ENCODE measurements around the gene RIOK3.

The RIOK3 gene

GRCh38 chr18:23437357-23438045, 15.6 kb upstream of the RIOK3 start (continued):
- TF ChIP-seq PRDM10 (tag by site-specific recombination; IDR thresholded peaks at IDR 0.05) (peak; percentile 93), EGR2 (tag by site-specific recombination; IDR thresholded peaks at IDR 0.05; ENCODE audit: low read depth) (peak; percentile 87), YY2 (tag by site-specific recombination; IDR thresholded peaks at IDR 0.05) (peak; percentile 17; the same call in 1 of the 2 replicates), ZNF266 (tag by site-specific recombination; IDR thresholded peaks at IDR 0.05; ENCODE audit: low read depth) (no peak), ZBTB49 (tag by site-specific recombination; IDR thresholded peaks at IDR 0.05; ENCODE audit: low read depth) (no peak), ZNF146 (tag by site-specific recombination; IDR thresholded peaks at IDR 0.05) (no peak), KLF7 (tag by site-specific recombination; IDR thresholded peaks at IDR 0.05; ENCODE audit: borderline replicate concordance) (no peak), ZXDB (tag by site-specific recombination; IDR thresholded peaks at IDR 0.05) (peak; percentile 83), ZNF24 (tag by site-specific recombination; IDR thresholded peaks at IDR 0.05) (no peak), ZNF16 (tag by site-specific recombination; IDR thresholded peaks at IDR 0.05; ENCODE audit: low read depth) (no peak), GFI1B (tag by site-specific recombination; IDR thresholded peaks at IDR 0.05) (no peak), MYNN (tag by site-specific recombination; IDR thresholded peaks at IDR 0.05; ENCODE audit: borderline replicate concordance) (no peak), PBX3 (CRISPR knock-in tag; IDR thresholded peaks at IDR 0.05) (0 out of 2 replicates have a peak, but pooled peaks have one; percentile 24), MZF1 (tag by site-specific recombination; IDR thresholded peaks at IDR 0.05; ENCODE audit: borderline replicate concordance) (peak; percentile 63; the same call in 1 of the 2 replicates), TSHZ1 (tag by site-specific recombination; IDR thresholded peaks at IDR 0.05; ENCODE audit: borderline replicate concordance) (no peak), ZNF48 (tag by site-specific recombination; IDR thresholded peaks at IDR 0.05) (no peak), ZBTB6 (tag by site-specific recombination; IDR thresholded peaks at IDR 0.05) (no peak), ZNF488 (tag by site-specific recombination; IDR thresholded peaks at IDR 0.05) (no peak), HOXC10 (CRISPR knock-in tag; IDR thresholded peaks at IDR 0.05) (no peak), SP2 (tag by site-specific recombination; IDR thresholded peaks at IDR 0.05) (peak; percentile 66), ZBTB10 (tag by site-specific recombination; IDR thresholded peaks at IDR 0.05) (no peak), ZNF600 (tag by site-specific recombination; IDR thresholded peaks at IDR 0.05) (peak; percentile 46)

Measured in HEK293 (cell line).